ENCODE results near the gene SH2D4B.

The SH2D4B gene

GRCh38 chr10:80530251-80530650 lies 7.5 kb upstream of the SH2D4B start:
- peak; percentile 45; the same call in 1 of the 2 replicates for TF ChIP-seq CTCF (IDR thresholded peaks at IDR 0.05)

GRCh38 chr10:80530816-80531215 lies 6.9 kb upstream of the SH2D4B start:
- no peak for TF ChIP-seq CTCF (IDR thresholded peaks at IDR 0.05)

GRCh38 chr10:80532571-80532970 lies 5.1 kb upstream of the SH2D4B start:
- TF ChIP-seq CTCF (IDR thresholded peaks at IDR 0.05): no peak

- no peak for TF ChIP-seq CTCF (IDR thresholded peaks at IDR 0.05)
Measured at GRCh38 chr10:80535671-80536360, 1.9 kb upstream of the SH2D4B start.

- no peak for TF ChIP-seq CTCF (IDR thresholded peaks at IDR 0.05)
Measured at GRCh38 chr10:80536361-80536835, 1.3 kb upstream of the SH2D4B start.

- no peak for TF ChIP-seq CTCF (IDR thresholded peaks at IDR 0.05)
Measured at GRCh38 chr10:80537086-80537735, 491 bp upstream of the SH2D4B start.

GRCh38 chr10:80538481-80539185 lies 931 bp downstream of the SH2D4B start:
- no peak for TF ChIP-seq CTCF (IDR thresholded peaks at IDR 0.05)
